Activated CD4-positive, alpha-beta T cell treated with anti-CD3 and anti-CD28 coated beads, Interleukin-2, amount 10 ng/mL, durations not matched to agents 24 days and 14 days (primary cell): ENCODE data around the gene ATP6V0B. TPM values are rescaled to one million over a fixed set of nuclear protein-coding genes. Genes with fewer than 3 reads are reported as not detected.
A peak's percentile ranks its signal among the peaks of the same experiment; 100 is the strongest.

Experiments
- DNase-seq: peaks from one replicate; pipeline ENCODE4 v3.0.0; 2022
- H3K27ac Mint-ChIP-seq: one replicate; pipeline ENCODE4 v1.8.0; 2022; ENCODE audit warnings: mild to moderate bottlenecking, mixed read lengths
- H3K27me3 Mint-ChIP-seq: one replicate; pipeline ENCODE4 v1.8.0; 2022; ENCODE audit warnings: mixed read lengths
- H3K36me3 Mint-ChIP-seq: one replicate; pipeline ENCODE4 v1.8.0; 2022; ENCODE audit warnings: low read depth, mild to moderate bottlenecking, mixed read lengths
- H3K4me1 Mint-ChIP-seq: one replicate; pipeline ENCODE4 v1.8.0; 2021; ENCODE audit warnings: mixed read lengths
- H3K4me3 Mint-ChIP-seq: one replicate; pipeline ENCODE4 v1.8.0; 2022; ENCODE audit warnings: mild to moderate bottlenecking, moderate library complexity, mixed read lengths
- H3K9me3 Mint-ChIP-seq: one replicate; pipeline ENCODE4 v1.8.0; 2021; ENCODE audit warnings: mixed read lengths
- intact Hi-C: fragments of 100-400 bp; cut with micrococcal nuclease; formaldehyde crosslinking; loops from one replicate; pipeline ENCODE4 v1.15.1; 2023
- total RNA-seq: library from RNA; stranded (reverse); gene quantifications from 2 replicates; pipeline ENCODE4 v1.2.3, GENCODE V29; 2022

The ATP6V0B gene
- total RNA-seq, 1 donor from 2014 or later, result 182 TPM

- Mint-ChIP-seq H3K9me3 (no peaks in the 10 kb centered on the region), H3K4me3 (no peak overlapping the region), H3K27me3 (no peaks in the 10 kb centered on the region), H3K4me1 (peaks cover 11% of the 10 kb centered on the region), H3K27ac (no peak overlapping the region), H3K36me3 (peaks cover 14% of the 10 kb centered on the region)
- intact Hi-C loops, result no loop called here
- no peak for DNase-seq
These were observed 12.6 kb downstream of the ATP6V0B start for GRCh38 chr1:43987159-43987902.

GRCh38 chr1:43990271-43991199, 15.8 kb downstream of the ATP6V0B start:
- Mint-ChIP-seq H3K9me3 (no peaks in the 10 kb centered on the region), H3K27me3 (no peaks in the 10 kb centered on the region), H3K4me1 (peaks cover 14% of the 10 kb centered on the region), H3K4me3 (peak overlapping the region; percentile 92), H3K27ac (no peak overlapping the region), H3K36me3 (peaks cover 5% of the 10 kb centered on the region)
- DNase-seq, result no peak
- intact Hi-C loops, result loop anchor here (1.0 kb wide), 3 partner anchors 16 to 44 kb away; partner anchors contain the start of genes ATP6V0B and IPO13

- H3K9me3 Mint-ChIP-seq, result no peaks in the 10 kb centered on the region
These were observed 16.4 kb downstream of the ATP6V0B start for GRCh38 chr1:43991200-43991475.

GRCh38 chr1:43991476-43992231, 16.9 kb downstream of the ATP6V0B start, which contains the start of gene CCDC24:
Gene CCDC24, plus strand, starts transcription at chr1:43991599. Its CDS starts 280 bp downstream, at chr1:43991879.
- Mint-ChIP-seq H3K4me1 (peaks cover 14% of the 10 kb centered on the region), H3K27ac (peak within 1 kb of the TSS; percentile 84), H3K9me3 (no peaks in the 10 kb centered on the region), H3K4me3 (peak within 1 kb of the TSS; percentile 92), H3K36me3 (peaks cover 2% of the 10 kb centered on the region), H3K27me3 (no peaks in the 10 kb centered on the region)
- DNase-seq, result peak; percentile 95
- intact Hi-C loops, result loop anchor here (1.0 kb wide), 3 partner anchors 17 to 45 kb away; partner anchors contain the start of genes ATP6V0B and IPO13

More at GRCh38 chr1:43991200-43991475, 16.4 kb downstream of the ATP6V0B start:
- DNase-seq, result no peak
- peak overlapping the region; percentile 92 for H3K4me3 Mint-ChIP-seq
- peaks cover 2% of the 10 kb centered on the region for H3K36me3 Mint-ChIP-seq
- H3K27ac Mint-ChIP-seq, result peak overlapping the region; percentile 84
- H3K4me1 Mint-ChIP-seq, result peaks cover 14% of the 10 kb centered on the region
- H3K27me3 Mint-ChIP-seq, result no peaks in the 10 kb centered on the region
- intact Hi-C loops, result loop anchor here (1.0 kb wide), 3 partner anchors 17 to 45 kb away; partner anchors contain the start of genes ATP6V0B and IPO13

- no peaks in the 10 kb centered on the region for H3K36me3 Mint-ChIP-seq
- H3K4me3 Mint-ChIP-seq, result peak overlapping the region; percentile 92
- peak overlapping the region; percentile 58 for H3K27ac Mint-ChIP-seq
- no peaks in the 10 kb centered on the region for H3K9me3 Mint-ChIP-seq
- intact Hi-C loops, result no loop called here
- peaks cover 14% of the 10 kb centered on the region for H3K4me1 Mint-ChIP-seq
- no peak for DNase-seq
- no peaks in the 10 kb centered on the region for H3K27me3 Mint-ChIP-seq
These were observed 17.7 kb downstream of the ATP6V0B start for GRCh38 chr1:43992232-43992995.

GRCh38 chr1:43993206-43993914, 18.6 kb downstream of the ATP6V0B start:
- Mint-ChIP-seq H3K4me1 (peaks cover 14% of the 10 kb centered on the region), H3K36me3 (no peaks in the 10 kb centered on the region), H3K4me3 (no peak overlapping the region), H3K27ac (no peak overlapping the region), H3K27me3 (no peaks in the 10 kb centered on the region), H3K9me3 (no peaks in the 10 kb centered on the region)
- intact Hi-C loops, result no loop called here
- no peak for DNase-seq

GRCh38 chr1:43994071-43994470, 19.3 kb downstream of the ATP6V0B start:
- intact Hi-C loops, result no loop called here
- H3K9me3 Mint-ChIP-seq, result no peaks in the 10 kb centered on the region
- H3K27ac Mint-ChIP-seq, result no peak overlapping the region

GRCh38 chr1:43994794-43995790, 20.3 kb downstream of the ATP6V0B start:
- Mint-ChIP-seq H3K36me3 (no peaks in the 10 kb centered on the region), H3K27ac (no peak overlapping the region), H3K4me3 (no peak overlapping the region), H3K4me1 (peaks cover 16% of the 10 kb centered on the region), H3K27me3 (no peaks in the 10 kb centered on the region), H3K9me3 (no peaks in the 10 kb centered on the region)
- intact Hi-C loops, result no loop called here
- DNase-seq, result no peak

More at GRCh38 chr1:43994071-43994470, 19.3 kb downstream of the ATP6V0B start:
- H3K27me3 Mint-ChIP-seq, result no peaks in the 10 kb centered on the region
- no peaks in the 10 kb centered on the region for H3K36me3 Mint-ChIP-seq
- H3K4me3 Mint-ChIP-seq, result no peak overlapping the region
- H3K4me1 Mint-ChIP-seq, result peaks cover 16% of the 10 kb centered on the region
- DNase-seq, result no peak

- Mint-ChIP-seq H3K4me3 (no peak overlapping the region), H3K27ac (no peak overlapping the region), H3K9me3 (no peaks in the 10 kb centered on the region), H3K27me3 (no peaks in the 10 kb centered on the region), H3K4me1 (peaks cover 13% of the 10 kb centered on the region), H3K36me3 (no peaks in the 10 kb centered on the region)
- intact Hi-C loops, result no loop called here
- no peak for DNase-seq
These were observed 21.4 kb downstream of the ATP6V0B start for GRCh38 chr1:43995984-43996732.

GRCh38 chr1:43996733-43997115, 22.0 kb downstream of the ATP6V0B start:
- intact Hi-C loops, result no loop called here
- Mint-ChIP-seq H3K36me3 (no peaks in the 10 kb centered on the region), H3K27ac (no peak overlapping the region)

GRCh38 chr1:43997295-43997999, 22.7 kb downstream of the ATP6V0B start:
- H3K9me3 Mint-ChIP-seq, result no peaks in the 10 kb centered on the region
- H3K27me3 Mint-ChIP-seq, result no peaks in the 10 kb centered on the region
- DNase-seq, result no peak
- intact Hi-C loops, result no loop called here
- no peaks in the 10 kb centered on the region for H3K36me3 Mint-ChIP-seq
- no peak overlapping the region for H3K27ac Mint-ChIP-seq
- peaks cover 6% of the 10 kb centered on the region for H3K4me1 Mint-ChIP-seq
- no peak overlapping the region for H3K4me3 Mint-ChIP-seq

More at GRCh38 chr1:43996733-43997115, 22.0 kb downstream of the ATP6V0B start:
- Mint-ChIP-seq H3K27me3 (no peaks in the 10 kb centered on the region), H3K4me1 (peaks cover 11% of the 10 kb centered on the region), H3K4me3 (no peak overlapping the region), H3K9me3 (no peaks in the 10 kb centered on the region)
- DNase-seq, result no peak
